PC-9 (cell line): Measurements from ENCODE around the gene PKNOX2.

Source experiments
- CTCF ChIP-seq: fragments of 200-600 bp; sonication (generic); conservative IDR thresholded peaks from 2 replicates; pipeline ENCODE4 v1.6.1; 2017; ENCODE audit warnings: mixed run types, antibody characterized with exemption, mild to moderate bottlenecking, moderate library complexity
- EZH2 ChIP-seq: fragments of 200-600 bp; sonication (generic); IDR thresholded peaks from 2 replicates; pipeline ENCODE4 v1.8.0; 2017; ENCODE audit warnings: antibody characterized with exemption, low read depth

GRCh38 chr11:125433454-125434121 is 269.0 kb downstream of the PKNOX2 start:
- TF ChIP-seq CTCF (0 out of 2 replicates have a peak, but pooled peaks have one; percentile 35), EZH2 (no peak)
